GM12878 (cell line): ENCODE measurements around the gene CACNA2D1. TPM values are rescaled to one million over a fixed set of nuclear protein-coding genes. Genes with fewer than 3 reads are reported as not detected.

Experiments
- ATAC-seq: fragments of 200-7000 bp; cut with Tn5 transposase; 3 replicates; pipeline ENCODE4 v1.9.1; 2020; ENCODE audit warnings: mild to moderate bottlenecking, moderate library complexity
- BruUV-seq: library from RNA; stranded (reverse); fragments of 400-500 nt; replicated peaks from 2 replicates; lab custom pipeline; 2021; lab: Mats Ljungman, UMichigan
- CTCF ChIA-PET: fragments of 300-600 bp; sonication (Branson Sonifier 250); formaldehyde crosslinking; extraction: SDS; loops from one replicate; lab custom pipeline; 2021; ENCODE audit warnings: inconsistent platforms; lab: Yijun Ruan, JAX
- POLR2A ChIA-PET: fragments of 350-600 bp; formaldehyde crosslinking; extraction: SDS; loops from one replicate; lab custom pipeline; 2021; ENCODE audit warnings: inconsistent platforms; lab: Charles Lee
- RAD21 ChIA-PET: fragments of 300-600 bp; sonication (Branson Sonifier 250); formaldehyde crosslinking; loops from one replicate; lab custom pipeline; 2023; ENCODE audit warnings: antibody characterized with exemption; ENCODE audit not compliant: unreplicated experiment; lab: Charles Lee
- SMC1A ChIA-PET: fragments of 300-600 bp; sonication (Branson Sonifier 250); formaldehyde crosslinking; loops from one replicate; lab custom pipeline; 2023; ENCODE audit not compliant: unreplicated experiment, uncharacterized antibody; lab: Charles Lee
- DNase-seq: peaks from one replicate; pipeline ENCODE4 v3.0.0-alpha.2; 2011; ENCODE audit warnings: low read depth, low spot score
- FAIRE-seq: peaks from 3 replicates; lab custom pipeline; 2011; peaks lifted over from hg19 to GRCh38; lab: Jason Lieb, UNC
- H2AFZ ChIP-seq: 2 replicates; pipeline ENCODE4 v1.6.0; 2011; ENCODE audit warnings: low read depth, low read length, control low read depth; ENCODE audit not compliant: control insufficient read depth
- H3K27ac ChIP-seq: 2 replicates; pipeline ENCODE4 v1.5.1; 2011; ENCODE audit warnings: control low read depth; ENCODE audit not compliant: control insufficient read depth, insufficient read depth
- H3K27me3 ChIP-seq, 2 experiments: replicated peaks in 1 of 2; 2 replicates each; pipeline versions ENCODE4 v1.6.0 to v1.6.1; 2011; ENCODE audit warnings: low read length in 1 of 2; ENCODE audit not compliant: control insufficient read depth in 2 of 2, insufficient read depth in 2 of 2
- H3K36me3 ChIP-seq, 2 experiments: 2 replicates each; pipeline ENCODE4 v1.5.1; 2011; ENCODE audit warnings: low read length in 1 of 2; ENCODE audit not compliant: control insufficient read depth in 2 of 2, insufficient read depth in 2 of 2
- H3K4me1 ChIP-seq: 2 replicates; pipeline ENCODE4 v1.6.1; 2011; ENCODE audit warnings: mild to moderate bottlenecking, low read length, moderate library complexity, mixed read lengths; ENCODE audit not compliant: control insufficient read depth, insufficient read depth
- H3K4me2 ChIP-seq: 2 replicates; pipeline ENCODE4 v1.6.0; 2011; ENCODE audit warnings: control low read depth; ENCODE audit not compliant: control insufficient read depth, insufficient read depth
- H3K4me3 ChIP-seq: fragments of 200-600 bp; sonication (generic); 2 replicates; pipeline ENCODE4 v1.5.1; 2016
- H3K79me2 ChIP-seq: 2 replicates; pipeline ENCODE4 v1.6.0; 2011; ENCODE audit warnings: low read length; ENCODE audit not compliant: control insufficient read depth, insufficient read depth
- H3K9ac ChIP-seq: 2 replicates; pipeline ENCODE4 v1.8.0; 2011; ENCODE audit warnings: low read length, control low read depth, mixed read lengths; ENCODE audit not compliant: control insufficient read depth, insufficient read depth
- H3K9me3 ChIP-seq: replicated peaks from 3 replicates; pipeline ENCODE4 v1.5.1; 2011; ENCODE audit warnings: mild to moderate bottlenecking, low read length; ENCODE audit not compliant: control insufficient read depth, insufficient read depth
- H4K20me1 ChIP-seq: 2 replicates; pipeline ENCODE4 v1.6.0; 2011; ENCODE audit not compliant: control insufficient read depth, insufficient read depth
- ATF2 ChIP-seq: IDR thresholded peaks from 2 replicates; pipeline ENCODE4 v1.6.1; 2012; ENCODE audit warnings: low read length, inconsistent platforms
- ELK1 ChIP-seq: IDR thresholded peaks from 2 replicates; pipeline ENCODE4 v1.6.1; 2012; ENCODE audit warnings: low read depth, low read length, improper control_type of control experiment
- GABPA ChIP-seq: IDR thresholded peaks from 2 replicates; pipeline ENCODE4 v1.6.1; 2014; ENCODE audit warnings: antibody characterized with exemption, low read depth, mild to moderate bottlenecking, inconsistent platforms
- GATAD2B ChIP-seq: fragments of 450-650 bp; conservative IDR thresholded peaks from 2 replicates; pipeline ENCODE4 v1.6.1; 2017; ENCODE audit warnings: low read depth, mild to moderate bottlenecking, moderate library complexity
- NR2C1 ChIP-seq: fragments of 450-650 bp; IDR thresholded peaks from 2 replicates; pipeline ENCODE4 v1.6.1; 2017; ENCODE audit warnings: antibody characterized with exemption, mild to moderate bottlenecking, moderate library complexity
- NR2F1 ChIP-seq: fragments of 450-650 bp; conservative IDR thresholded peaks from 2 replicates; pipeline ENCODE4 v1.6.1; 2017; ENCODE audit warnings: mild to moderate bottlenecking
- PKNOX1 ChIP-seq: fragments of 450-650 bp; IDR thresholded peaks from 2 replicates; pipeline ENCODE4 v1.6.1; 2016; ENCODE audit warnings: mild to moderate bottlenecking
- POLR2AphosphoS2 ChIP-seq: IDR thresholded peaks from 2 replicates; pipeline ENCODE4 v1.6.1; 2011; ENCODE audit warnings: low read depth, mild to moderate bottlenecking, low read length, improper control_type of control experiment, moderate library complexity
- SKIL ChIP-seq: fragments of 450-650 bp; IDR thresholded peaks from 2 replicates; pipeline ENCODE4 v1.6.1; 2017; ENCODE audit warnings: mild to moderate bottlenecking, low read depth, inconsistent platforms; ENCODE audit not compliant: poor library complexity, severe bottlenecking
- SMC3 ChIP-seq: IDR thresholded peaks from 2 replicates; pipeline ENCODE4 v1.6.1; 2011; ENCODE audit warnings: low read length, improper control_type of control experiment, borderline replicate concordance
- STAT3 ChIP-seq: IDR thresholded peaks from 2 replicates; pipeline ENCODE4 v1.6.1; 2011; ENCODE audit warnings: low read depth, low read length, improper control_type of control experiment
- SUPT20H ChIP-seq: IDR thresholded peaks from 2 replicates; pipeline ENCODE4 v1.6.1; 2011; ENCODE audit warnings: low read depth, mild to moderate bottlenecking, low read length, moderate library complexity, borderline replicate concordance; ENCODE audit not compliant: control insufficient read depth
- YBX1 ChIP-seq: fragments of 450-650 bp; IDR thresholded peaks from 2 replicates; pipeline ENCODE4 v1.6.1; 2016; ENCODE audit warnings: antibody characterized with exemption
- ZBTB4 ChIP-seq: fragments of 450-650 bp; formaldehyde crosslinking; IDR thresholded peaks from 2 replicates; pipeline ENCODE4 v1.4.0; 2022; ENCODE audit warnings: mild to moderate bottlenecking, moderate library complexity
- WGBS: methylation state at CpG from one replicate; pipeline ENCODE4 v1.1.6; 2016; ENCODE audit warnings: low lambda C conversion rate; ENCODE audit not compliant: insufficient replicate concordance, insufficient coverage; ENCODE audit errors: missing lambda C conversion rate; 5-methylcytosine and 5-hydroxymethylcytosine counted together
- in situ Hi-C: fragments of 300-500 bp; cut with MboI; formaldehyde crosslinking; loops from 9 replicates; pipeline ENCODE4 v1.14.3; 2018; ENCODE audit warnings: mixed read lengths
- intact Hi-C: fragments of 100-400 bp; cut with micrococcal nuclease; formaldehyde crosslinking; loops from one replicate; pipeline ENCODE4 v1.14.2; 2022; ENCODE audit not compliant: unreplicated experiment
- polyA plus RNA-seq, 11 experiments: library from polyadenylated mRNA; depleted of rRNA in 4 of 11; unstranded in 6 of 11; stranded (reverse) in 5 of 11; fragments of >200 nt; fragmentation: Nextera tagmentation in 4 of 11; fragmentation: Illumina TruSeq in 1 of 11; extraction: Ambion mirVana in 4 of 11; extraction: Trizol in 1 of 11; gene quantifications; 1 replicate in 1 of 11; 2 replicates in 10 of 11; pipeline versions ENCODE4 v1.2.1 to v1.2.3, GENCODE V29; 2011 to 2016; ENCODE audit warnings: inconsistent platforms in 2 of 11, missing spikeins in 2 of 11, low read depth in 1 of 11
- total RNA-seq, 4 experiments: library from RNA; depleted of rRNA in 3 of 4; stranded (reverse); fragments of >200 nt in 3 of 4; fragmentation: Illumina TruSeq in 1 of 4; extraction: Trizol in 1 of 4; gene quantifications; 2 replicates each; pipeline versions ENCODE4 v1.2.1 to v1.2.3, GENCODE V29; 2013 to 2021

The CACNA2D1 gene
- total and polyA plus RNA-seq, 10 of the 15 experiments (the other 5 are each of a cell fraction or from before 2014, with no cell fraction given): 0.14 to 14.8 (median 0.97) TPM

- ChIA-PET SMC1A (interaction anchor here (0.8 to 1.6 kb wide), 7 partner anchors 15 to 199 kb away, joined by 3 to 6 read pairs (median 3); no protein-coding TSS in a partner anchor), RAD21 (interaction anchor here (0.6 to 1.1 kb wide), 4 partner anchors 13 to 37 kb away, joined by 3 to 4 read pairs (median 3); no protein-coding TSS in a partner anchor), POLR2A (no interaction called here), CTCF (interaction anchor here (0.7 to 2.0 kb wide), 3 partner anchors 16 to 31 kb away, joined by 4 to 5 read pairs (median 5); no protein-coding TSS in a partner anchor)
- Histone ChIP-seq H4K20me1 (no peaks in the 10 kb centered on the region), H3K27me3 (no peaks in the 10 kb centered on the region; a peak in 1 of 4 replicates), H3K27ac (no peak overlapping the region), H3K4me1 (no peaks in the 10 kb centered on the region), H3K4me2 (no peak overlapping the region), H3K36me3 (no peaks in the 10 kb centered on the region), H3K9ac (no peak overlapping the region), H3K4me3 (no peak overlapping the region), H3K9me3 (no peaks in the 10 kb centered on the region), H2AFZ (no peak overlapping the region), H3K79me2 (no peaks in the 10 kb centered on the region)
- BruUV-seq: no TSS peak
- intact Hi-C loops: no loop called here
- WGBS: 73% methylated on average over 4 of the region's 4 CpGs
- no peak for ATAC-seq
- DNase-seq: no peak
- FAIRE-seq: no peak
- in situ Hi-C loops: no loop called here
- TF ChIP-seq SUPT20H (no peak), GABPA (no peak), GATAD2B (no peak), POLR2AphosphoS2 (no peak), NR2C1 (no peak), ZBTB4 (no peak), SKIL (no peak), ELK1 (no peak), SMC3 (no peak), STAT3 (no peak), YBX1 (no peak), ATF2 (no peak), PKNOX1 (no peak), NR2F1 (no peak)
Measured at GRCh38 chr7:82146491-82146890, 297.1 kb downstream of the CACNA2D1 start.
